ENCODE measurements around the gene PACRG. TPM values are rescaled to one million over a fixed set of nuclear protein-coding genes. Genes with fewer than 3 reads are reported as not detected.

PACRG gene
- polyA plus RNA-seq, 1 donor (not counting 4 experiments of a cell fraction or from before 2014, with no cell fraction given): 0.31 TPM

- Histone ChIP-seq H3K27ac (ENCODE audit: control insufficient read depth, insufficient read depth, low read length) (no peak overlapping the region), H3K4me3 (ENCODE audit: control insufficient read depth in 2 of 3, extremely low read depth in 1 of 3, insufficient read depth in 2 of 3, low read depth in 1 of 3, low read length in 3 of 3) (no peak overlapping the region), H3K79me2 (ENCODE audit: control insufficient read depth, insufficient read depth, low read length) (no peaks in the 10 kb centered on the region), H3K4me1 (ENCODE audit: control insufficient read depth, extremely low read depth, insufficient read depth, low read length) (no peaks in the 10 kb centered on the region), H4K20me1 (ENCODE audit: control insufficient read depth, extremely low read depth, insufficient read depth, low read length) (no peaks in the 10 kb centered on the region), H3K27me3 (ENCODE audit: control insufficient read depth, extremely low read depth, insufficient read depth, low read length) (no peaks in the 10 kb centered on the region), H3K9me1 (ENCODE audit: control insufficient read depth, extremely low read depth, insufficient read depth, low read length) (no peaks in the 10 kb centered on the region), H3K36me3 (ENCODE audit: control insufficient read depth in 2 of 2, extremely low read depth in 1 of 2, insufficient read depth in 2 of 2, low read length in 2 of 2) (no peaks in the 10 kb centered on the region), H3K4me2 (ENCODE audit: control insufficient read depth, extremely low read depth, insufficient read depth, low read depth, low read length) (no peak overlapping the region), H3K9ac (ENCODE audit: control insufficient read depth, extremely low read depth, insufficient read depth, low read length) (no peak overlapping the region), H3K9me3 (ENCODE audit: control insufficient read depth, low read depth, low read length) (no peaks in the 10 kb centered on the region), H2AFZ (ENCODE audit: control insufficient read depth, low read length) (no peak overlapping the region)
- no peak for TF ChIP-seq CTCF (optimal IDR thresholded peaks at IDR 0.05 in 1 of 3, IDR thresholded peaks at IDR 0.05 in 1 of 3, conservative IDR thresholded peaks at IDR 0.05 in 1 of 3; ENCODE audit: extremely low read depth in 1 of 3, insufficient read depth in 2 of 3, low read length in 3 of 3)
- DNase-seq (ENCODE audit: low read depth, low spot score) (no peak), FAIRE-seq (no peak)
- dilution Hi-C loops (cut with MboI; ENCODE audit: extremely low pct_ligation_motif_present, low sequenced_read_pairs): no loop called here
These were observed 392.4 kb downstream of the PACRG start for GRCh38 chr6:163120223-163120622.

GRCh38 chr6:163121270-163121669 is 393.5 kb downstream of the PACRG start:
- TF ChIP-seq CTCF (optimal IDR thresholded peaks at IDR 0.05 in 1 of 3, IDR thresholded peaks at IDR 0.05 in 1 of 3, conservative IDR thresholded peaks at IDR 0.05 in 1 of 3; ENCODE audit: extremely low read depth in 1 of 3, insufficient read depth in 2 of 3, low read length in 3 of 3): no peak
- TF ChIP-seq EZH2 (IDR thresholded peaks at IDR 0.05; ENCODE audit: low read length): no peak
- H3K4me1 ChIP-seq (ENCODE audit: control insufficient read depth, extremely low read depth, insufficient read depth, low read length): no peaks in the 10 kb centered on the region
- H3K79me2 ChIP-seq (ENCODE audit: control insufficient read depth, insufficient read depth, low read length): no peaks in the 10 kb centered on the region
- DNase-seq (ENCODE audit: low read depth, low spot score): no peak
- no peak overlapping the region for H3K4me3 ChIP-seq (ENCODE audit: control insufficient read depth in 2 of 3, extremely low read depth in 1 of 3, insufficient read depth in 2 of 3, low read depth in 1 of 3, low read length in 3 of 3)
- no peaks in the 10 kb centered on the region for H3K9me3 ChIP-seq (ENCODE audit: control insufficient read depth, low read depth, low read length)
- dilution Hi-C loops (cut with MboI; ENCODE audit: extremely low pct_ligation_motif_present, low sequenced_read_pairs): no loop called here
- H3K4me2 ChIP-seq (ENCODE audit: control insufficient read depth, extremely low read depth, insufficient read depth, low read depth, low read length): no peak overlapping the region
- no peak for FAIRE-seq
- H3K9me1 ChIP-seq (ENCODE audit: control insufficient read depth, extremely low read depth, insufficient read depth, low read length): no peaks in the 10 kb centered on the region
- no peak overlapping the region for H3K27ac ChIP-seq (ENCODE audit: control insufficient read depth, insufficient read depth, low read length)
- no peaks in the 10 kb centered on the region for H4K20me1 ChIP-seq (ENCODE audit: control insufficient read depth, extremely low read depth, insufficient read depth, low read length)
- H3K9ac ChIP-seq (ENCODE audit: control insufficient read depth, extremely low read depth, insufficient read depth, low read length): no peak overlapping the region
- H3K27me3 ChIP-seq (ENCODE audit: control insufficient read depth, extremely low read depth, insufficient read depth, low read length): no peaks in the 10 kb centered on the region
- no peaks in the 10 kb centered on the region for H3K36me3 ChIP-seq (ENCODE audit: control insufficient read depth in 2 of 2, extremely low read depth in 1 of 2, insufficient read depth in 2 of 2, low read length in 2 of 2)
- H2AFZ ChIP-seq (ENCODE audit: control insufficient read depth, low read length): no peak overlapping the region
